ENCODE results near the gene RNU4-1.
"Not testable (repeated sequence)": the region's sequence is repeated elsewhere in the genome, so short reads cannot be mapped to it uniquely, and the experiment has no call there.

The RNU4-1 gene

GRCh38 chr12:120292661-120293531 is at the start of gene RNU4-1:
Gene RNU4-1 (minus strand): TSS chr12:120293237.
- Mint-ChIP-seq H3K4me1 (peaks cover 6% of the 10 kb centered on the region), H3K27me3 (ENCODE audit: low read depth, poor library complexity) (peaks cover 26% of the 10 kb centered on the region), H3K4me3 (no peak within 1 kb of the TSS), H3K9me3 (no peaks in the 10 kb centered on the region), H3K27ac (peak within 1 kb of the TSS; percentile 64), H3K36me3 (ENCODE audit: low read depth) (no peaks in the 10 kb centered on the region)
- TF ChIP-seq, protein P1, sequence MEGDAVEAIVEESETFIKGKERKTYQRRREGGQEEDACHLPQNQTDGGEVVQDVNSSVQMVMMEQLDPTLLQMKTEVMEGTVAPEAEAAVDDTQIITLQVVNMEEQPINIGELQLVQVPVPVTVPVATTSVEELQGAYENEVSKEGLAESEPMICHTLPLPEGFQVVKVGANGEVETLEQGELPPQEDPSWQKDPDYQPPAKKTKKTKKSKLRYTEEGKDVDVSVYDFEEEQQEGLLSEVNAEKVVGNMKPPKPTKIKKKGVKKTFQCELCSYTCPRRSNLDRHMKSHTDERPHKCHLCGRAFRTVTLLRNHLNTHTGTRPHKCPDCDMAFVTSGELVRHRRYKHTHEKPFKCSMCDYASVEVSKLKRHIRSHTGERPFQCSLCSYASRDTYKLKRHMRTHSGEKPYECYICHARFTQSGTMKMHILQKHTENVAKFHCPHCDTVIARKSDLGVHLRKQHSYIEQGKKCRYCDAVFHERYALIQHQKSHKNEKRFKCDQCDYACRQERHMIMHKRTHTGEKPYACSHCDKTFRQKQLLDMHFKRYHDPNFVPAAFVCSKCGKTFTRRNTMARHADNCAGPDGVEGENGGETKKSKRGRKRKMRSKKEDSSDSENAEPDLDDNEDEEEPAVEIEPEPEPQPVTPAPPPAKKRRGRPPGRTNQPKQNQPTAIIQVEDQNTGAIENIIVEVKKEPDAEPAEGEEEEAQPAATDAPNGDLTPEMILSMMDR (IDR thresholded peaks at IDR 0.05) = no peak
- DNase-seq = peak; percentile 69

- TF ChIP-seq, protein P1 (IDR thresholded peaks at IDR 0.05) = no peak
- peaks cover 24% of the 10 kb centered on the region for H3K9me3 Mint-ChIP-seq
- no peak overlapping the region for H3K4me3 Mint-ChIP-seq
- H3K4me1 Mint-ChIP-seq = peaks cover 8% of the 10 kb centered on the region
- peaks cover 41% of the 10 kb centered on the region for H3K36me3 Mint-ChIP-seq (ENCODE audit: low read depth)
- DNase-seq = peak; percentile 53
- peak overlapping the region; percentile 98 for H3K27ac Mint-ChIP-seq
- H3K27me3 Mint-ChIP-seq (ENCODE audit: low read depth, poor library complexity) = peaks cover 10% of the 10 kb centered on the region
These were observed 49.4 kb upstream of the RNU4-1 start for GRCh38 chr12:120342175-120343038.

DNA sequence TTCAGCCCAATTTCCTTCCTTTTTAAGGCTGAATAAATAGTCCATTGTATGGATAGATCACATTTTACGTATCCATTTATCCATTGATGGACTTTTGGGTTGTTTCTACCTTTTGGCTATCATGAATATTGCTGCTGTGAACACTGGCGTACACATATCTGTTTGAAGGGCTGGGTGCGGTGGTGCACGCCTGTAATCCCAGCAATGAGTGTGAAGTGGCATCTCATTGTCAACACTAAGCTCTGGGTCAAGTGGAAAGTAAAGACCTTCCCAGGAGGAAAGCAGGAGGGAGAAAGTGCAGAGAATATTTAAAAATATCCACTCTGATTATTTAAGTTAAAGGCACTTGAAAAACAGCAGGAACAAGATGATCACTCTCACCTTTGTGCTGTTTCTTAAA is 46.2 kb upstream of the RNU4-1 start:
- Mint-ChIP-seq H3K27me3 (ENCODE audit: low read depth, poor library complexity) (peaks cover 10% of the 10 kb centered on the region), H3K4me1 (peaks cover 8% of the 10 kb centered on the region), H3K9me3 (peaks cover 45% of the 10 kb centered on the region), H3K27ac (no peak overlapping the region), H3K36me3 (ENCODE audit: low read depth) (peaks cover 22% of the 10 kb centered on the region), H3K4me3 (no peak overlapping the region)
- DNase-seq = no peak
- TF ChIP-seq, protein P1 (IDR thresholded peaks at IDR 0.05) = no peak

GRCh38 chr12:120337730-120338129 is 44.7 kb upstream of the RNU4-1 start:
- Mint-ChIP-seq H3K27me3 (ENCODE audit: low read depth, poor library complexity) (peaks cover 10% of the 10 kb centered on the region), H3K4me1 (peaks cover 8% of the 10 kb centered on the region), H3K4me3 (no peak overlapping the region), H3K27ac (no peak overlapping the region), H3K9me3 (peaks cover 45% of the 10 kb centered on the region), H3K36me3 (ENCODE audit: low read depth) (peaks cover 9% of the 10 kb centered on the region)
- no peak for DNase-seq
- TF ChIP-seq, protein P1 (IDR thresholded peaks at IDR 0.05) = no peak

- H3K4me3 Mint-ChIP-seq; H3K27ac Mint-ChIP-seq; H3K36me3 Mint-ChIP-seq (ENCODE audit: low read depth); H3K4me1 Mint-ChIP-seq; DNase-seq: not testable (repeated sequence)
- Mint-ChIP-seq H3K9me3 (peaks cover 45% of the 10 kb centered on the region), H3K27me3 (ENCODE audit: low read depth, poor library complexity) (peaks cover 18% of the 10 kb centered on the region)
These were observed 43.4 kb upstream of the RNU4-1 start for GRCh38 chr12:120336392-120336791.

DNA sequence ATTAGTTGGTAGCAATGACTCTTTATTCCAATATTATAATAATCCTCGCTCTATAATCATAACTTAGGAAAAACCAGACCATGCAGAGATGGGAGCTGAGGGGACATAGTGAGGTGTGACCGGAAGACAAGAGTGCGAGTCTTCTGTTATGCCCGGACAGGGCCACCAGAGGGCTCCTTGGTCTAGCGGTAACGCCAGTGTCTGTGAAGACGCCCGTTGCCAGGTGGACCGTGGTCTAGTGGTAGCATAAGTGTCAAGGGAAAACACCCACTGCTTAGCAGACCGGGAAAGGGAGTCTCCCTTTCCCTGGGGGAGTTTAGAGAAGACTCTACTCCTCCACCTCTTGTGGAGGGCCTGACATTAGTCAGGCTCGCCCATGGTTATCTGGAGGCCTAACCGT is 42.4 kb upstream of the RNU4-1 start:
- not testable (repeated sequence) for H3K4me3 Mint-ChIP-seq; H3K27ac Mint-ChIP-seq; H3K4me1 Mint-ChIP-seq; H3K36me3 Mint-ChIP-seq (ENCODE audit: low read depth)
- peaks cover 23% of the 10 kb centered on the region for H3K27me3 Mint-ChIP-seq (ENCODE audit: low read depth, poor library complexity)
- TF ChIP-seq, protein P1 (IDR thresholded peaks at IDR 0.05) = peak; percentile 64
- H3K9me3 Mint-ChIP-seq = peaks cover 44% of the 10 kb centered on the region
- peak; percentile 75 for DNase-seq
